ENCODE data around the gene GGCT.

Gene GGCT

GRCh38 chr7:30450240-30450982 lies 54.2 kb downstream of the GGCT start:
- no peak for TF ChIP-seq POLR2A (IDR thresholded peaks at IDR 0.05; ENCODE audit: low read depth, low read length)
- DNase-seq (ENCODE audit: insufficient read length, low spot score) (no peak), FAIRE-seq (no peak)

GRCh38 chr7:30448461-30449189 lies 56.0 kb downstream of the GGCT start:
- DNase-seq (ENCODE audit: insufficient read length, low spot score) (no peak), FAIRE-seq (no peak)
- no peak for TF ChIP-seq POLR2A (IDR thresholded peaks at IDR 0.05; ENCODE audit: low read depth, low read length)

- DNase-seq (ENCODE audit: insufficient read length, low spot score) = no peak
- TF ChIP-seq POLR2A (IDR thresholded peaks at IDR 0.05; ENCODE audit: low read depth, low read length) = no peak
- no peak for FAIRE-seq
Measured at GRCh38 chr7:30447466-30447865, 57.2 kb downstream of the GGCT start.

All from H54 (cell line).